Ishikawa (cell line): ENCODE measurements around the gene NXPE3.

Experiments
- CEBPB ChIP-seq: IDR thresholded peaks from 2 replicates; pipeline ENCODE4 v1.6.1; 2012
- CREB1 ChIP-seq: IDR thresholded peaks from 2 replicates; pipeline ENCODE4 v1.6.1; 2012; ENCODE audit warnings: low read depth
- EGR1 ChIP-seq: IDR thresholded peaks from 2 replicates; pipeline ENCODE4 v1.6.1; 2012
- EP300 ChIP-seq: IDR thresholded peaks from 2 replicates; pipeline ENCODE4 v1.6.1; 2012; ENCODE audit warnings: borderline replicate concordance
- FOXM1 ChIP-seq: IDR thresholded peaks from 2 replicates; pipeline ENCODE4 v1.6.1; 2012; ENCODE audit warnings: low read depth, borderline replicate concordance
- NFIC ChIP-seq: IDR thresholded peaks from 2 replicates; pipeline ENCODE4 v1.6.1; 2012
- RAD21 ChIP-seq: IDR thresholded peaks from 2 replicates; pipeline ENCODE4 v1.6.1; 2012; ENCODE audit warnings: low read depth
- TAF1 ChIP-seq: IDR thresholded peaks from 2 replicates; pipeline ENCODE4 v1.6.1; 2012; ENCODE audit warnings: low read depth, mild to moderate bottlenecking
- TCF12 ChIP-seq: IDR thresholded peaks from 2 replicates; pipeline ENCODE4 v1.6.1; 2012; ENCODE audit warnings: low read depth
- TEAD4 ChIP-seq: IDR thresholded peaks from 2 replicates; pipeline ENCODE4 v1.6.1; 2012
- YY1 ChIP-seq: IDR thresholded peaks from 2 replicates; pipeline ENCODE4 v1.6.1; 2012; ENCODE audit warnings: low read depth
- ZBTB7A ChIP-seq: IDR thresholded peaks from 2 replicates; pipeline ENCODE4 v1.6.1; 2012; ENCODE audit warnings: low read depth
- TF ChIP-seq, protein P1 (sequence below): IDR thresholded peaks from 2 replicates; pipeline ENCODE4 v1.6.1; 2012
- TF ChIP-seq, protein P2 (sequence below): IDR thresholded peaks from 2 replicates; pipeline ENCODE4 v1.6.1; 2012; ENCODE audit warnings: low read depth, mild to moderate bottlenecking
- TF ChIP-seq, protein P3 (sequence below): IDR thresholded peaks from 2 replicates; pipeline ENCODE4 v1.6.1; 2012

The NXPE3 gene

DNA sequence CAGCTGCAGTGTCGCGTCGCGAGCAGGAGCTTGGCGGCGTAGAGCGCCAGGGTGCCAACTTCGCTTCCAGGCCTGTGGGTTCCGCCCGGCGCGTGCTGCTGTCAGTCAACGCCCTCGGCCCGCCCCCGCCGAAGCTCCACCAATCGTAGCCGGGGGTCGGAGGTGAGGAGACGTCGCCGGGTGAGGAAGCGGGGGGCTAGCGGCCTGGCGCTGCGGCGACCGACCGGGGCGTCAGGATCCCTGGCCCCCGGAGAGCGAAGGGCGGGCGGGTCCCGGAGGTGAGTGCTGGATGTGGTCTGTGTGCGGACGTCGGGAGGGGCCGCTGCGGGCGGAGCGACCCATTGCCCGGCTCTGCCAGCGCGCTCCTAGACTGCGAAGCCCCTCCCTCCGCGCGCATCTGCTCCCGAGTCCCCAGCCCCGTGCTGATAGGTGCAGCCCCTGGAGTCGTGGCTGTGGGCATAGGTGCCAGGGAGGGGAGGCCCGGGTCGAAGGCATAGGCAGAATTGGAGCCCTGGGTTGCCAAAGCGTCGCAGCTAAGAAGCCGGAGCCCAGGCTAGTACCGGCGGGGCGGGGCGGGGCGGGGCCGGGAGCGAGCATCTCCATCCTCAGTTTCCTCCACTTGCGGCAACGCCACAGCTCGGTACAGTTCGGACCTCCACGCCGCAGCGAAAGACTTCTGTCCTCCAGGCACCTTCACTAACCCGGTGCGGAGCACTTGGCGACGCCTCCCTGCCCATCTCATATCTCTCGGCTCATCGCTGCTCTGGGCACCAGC is at the start of gene NXPE3:
NXPE3 (plus strand) TSS at position 165 of the 775 bp plus-strand sequence. CDS start 6,386 bp downstream, outside the sequence.
- no peak for TF ChIP-seq FOXM1
- TF ChIP-seq YY1: no peak
- no peak for TF ChIP-seq EP300
- TF ChIP-seq, protein P1, sequence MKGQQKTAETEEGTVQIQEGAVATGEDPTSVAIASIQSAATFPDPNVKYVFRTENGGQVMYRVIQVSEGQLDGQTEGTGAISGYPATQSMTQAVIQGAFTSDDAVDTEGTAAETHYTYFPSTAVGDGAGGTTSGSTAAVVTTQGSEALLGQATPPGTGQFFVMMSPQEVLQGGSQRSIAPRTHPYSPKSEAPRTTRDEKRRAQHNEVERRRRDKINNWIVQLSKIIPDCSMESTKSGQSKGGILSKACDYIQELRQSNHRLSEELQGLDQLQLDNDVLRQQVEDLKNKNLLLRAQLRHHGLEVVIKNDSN: no peak
- TF ChIP-seq, protein P2, sequence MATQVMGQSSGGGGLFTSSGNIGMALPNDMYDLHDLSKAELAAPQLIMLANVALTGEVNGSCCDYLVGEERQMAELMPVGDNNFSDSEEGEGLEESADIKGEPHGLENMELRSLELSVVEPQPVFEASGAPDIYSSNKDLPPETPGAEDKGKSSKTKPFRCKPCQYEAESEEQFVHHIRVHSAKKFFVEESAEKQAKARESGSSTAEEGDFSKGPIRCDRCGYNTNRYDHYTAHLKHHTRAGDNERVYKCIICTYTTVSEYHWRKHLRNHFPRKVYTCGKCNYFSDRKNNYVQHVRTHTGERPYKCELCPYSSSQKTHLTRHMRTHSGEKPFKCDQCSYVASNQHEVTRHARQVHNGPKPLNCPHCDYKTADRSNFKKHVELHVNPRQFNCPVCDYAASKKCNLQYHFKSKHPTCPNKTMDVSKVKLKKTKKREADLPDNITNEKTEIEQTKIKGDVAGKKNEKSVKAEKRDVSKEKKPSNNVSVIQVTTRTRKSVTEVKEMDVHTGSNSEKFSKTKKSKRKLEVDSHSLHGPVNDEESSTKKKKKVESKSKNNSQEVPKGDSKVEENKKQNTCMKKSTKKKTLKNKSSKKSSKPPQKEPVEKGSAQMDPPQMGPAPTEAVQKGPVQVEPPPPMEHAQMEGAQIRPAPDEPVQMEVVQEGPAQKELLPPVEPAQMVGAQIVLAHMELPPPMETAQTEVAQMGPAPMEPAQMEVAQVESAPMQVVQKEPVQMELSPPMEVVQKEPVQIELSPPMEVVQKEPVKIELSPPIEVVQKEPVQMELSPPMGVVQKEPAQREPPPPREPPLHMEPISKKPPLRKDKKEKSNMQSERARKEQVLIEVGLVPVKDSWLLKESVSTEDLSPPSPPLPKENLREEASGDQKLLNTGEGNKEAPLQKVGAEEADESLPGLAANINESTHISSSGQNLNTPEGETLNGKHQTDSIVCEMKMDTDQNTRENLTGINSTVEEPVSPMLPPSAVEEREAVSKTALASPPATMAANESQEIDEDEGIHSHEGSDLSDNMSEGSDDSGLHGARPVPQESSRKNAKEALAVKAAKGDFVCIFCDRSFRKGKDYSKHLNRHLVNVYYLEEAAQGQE: no peak
- TF ChIP-seq, protein P3, sequence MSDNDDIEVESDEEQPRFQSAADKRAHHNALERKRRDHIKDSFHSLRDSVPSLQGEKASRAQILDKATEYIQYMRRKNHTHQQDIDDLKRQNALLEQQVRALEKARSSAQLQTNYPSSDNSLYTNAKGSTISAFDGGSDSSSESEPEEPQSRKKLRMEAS: peak; percentile 89
- TF ChIP-seq NFIC: no peak
- no peak for TF ChIP-seq TEAD4
- peak; percentile 51; the same call in 1 of the 2 replicates for TF ChIP-seq TAF1
- peak; percentile 86 for TF ChIP-seq ZBTB7A
- no peak; the same call in 1 of the 2 replicates for TF ChIP-seq CEBPB
- 0 out of 2 replicates have a peak, but pooled peaks have one; percentile 22 for TF ChIP-seq CREB1
- TF ChIP-seq RAD21: no peak
- TF ChIP-seq EGR1: peak; percentile 42; the same call in 1 of the 2 replicates
- peak; percentile 11; the same call in 1 of the 2 replicates for TF ChIP-seq TCF12

DNA sequence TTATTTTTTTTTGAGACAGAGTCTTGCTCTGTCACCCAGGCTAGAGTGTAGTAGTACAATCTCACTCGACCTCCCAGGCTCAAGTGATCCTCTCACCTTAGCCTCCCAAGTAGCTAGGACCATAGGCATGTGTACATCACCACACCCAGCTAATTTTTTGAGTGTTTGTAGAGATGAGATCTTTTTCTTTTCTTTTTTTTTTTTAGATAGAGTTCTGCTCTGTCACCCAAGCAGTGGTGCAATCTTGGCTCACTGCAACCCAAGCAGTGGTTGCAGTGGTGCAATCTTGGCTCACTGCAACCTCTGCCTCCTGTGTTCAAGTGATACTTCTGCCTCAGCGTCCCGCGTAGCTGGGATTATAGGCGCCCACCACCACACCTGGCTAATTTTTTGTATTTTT is 49.4 kb upstream of the NXPE3 start:
- TF ChIP-seq EP300: no peak
- no peak for TF ChIP-seq NFIC
- TF ChIP-seq YY1: no peak
- TF ChIP-seq ZBTB7A: no peak
- no peak for TF ChIP-seq CREB1
- TF ChIP-seq EGR1: no peak
- TF ChIP-seq, protein P2: no peak
- TF ChIP-seq TAF1: no peak
- no peak for TF ChIP-seq CEBPB
- TF ChIP-seq, protein P1: no peak
- no peak for TF ChIP-seq RAD21
- TF ChIP-seq, protein P3: no peak
- TF ChIP-seq TEAD4: no peak
- TF ChIP-seq FOXM1: no peak
- no peak for TF ChIP-seq TCF12

DNA sequence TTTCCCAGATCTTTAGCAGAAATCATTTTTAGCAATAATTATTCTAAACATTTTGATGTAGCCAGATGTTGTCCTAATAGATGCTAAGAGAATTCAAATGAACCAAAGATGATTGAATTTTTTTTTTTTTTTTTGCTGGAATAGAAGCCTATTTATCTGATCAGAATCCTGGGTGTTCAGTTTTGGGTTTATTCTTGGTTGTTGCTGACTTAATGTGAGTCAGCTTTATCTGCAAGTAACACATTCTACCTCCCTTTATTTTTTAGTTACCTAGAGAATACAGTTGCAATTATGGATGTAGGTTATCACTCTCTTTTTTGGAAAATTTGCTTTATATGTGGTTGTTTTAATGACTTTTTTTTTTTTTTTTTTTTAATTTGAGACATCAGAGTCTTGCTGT is 48.2 kb upstream of the NXPE3 start:
- TF ChIP-seq TEAD4 (no peak), EGR1 (no peak), RAD21 (no peak), TAF1 (no peak), CREB1 (no peak), ZBTB7A (no peak), TCF12 (no peak), CEBPB (no peak), FOXM1 (no peak), EP300 (no peak), NFIC (no peak), YY1 (no peak)
- TF ChIP-seq, protein P3: no peak
- TF ChIP-seq, protein P2: no peak
- TF ChIP-seq, protein P1: no peak
